Neural cell (in vitro differentiated cells): Measurements from ENCODE around the gene LRIG1.

ENCODE experiments used
- CTCF ChIP-seq: fragments of 450-650 bp; IDR thresholded peaks from 2 replicates; pipeline ENCODE4 v1.5.1; 2014; ENCODE audit warnings: antibody characterized with exemption, mild to moderate bottlenecking, moderate library complexity; ENCODE audit not compliant: poor library complexity, severe bottlenecking
- EP300 ChIP-seq: fragments of 450-650 bp; conservative IDR thresholded peaks from 2 replicates; pipeline ENCODE4 v1.6.1; 2014; ENCODE audit warnings: antibody characterized with exemption, mild to moderate bottlenecking, moderate library complexity; ENCODE audit not compliant: poor library complexity, severe bottlenecking

DNA sequence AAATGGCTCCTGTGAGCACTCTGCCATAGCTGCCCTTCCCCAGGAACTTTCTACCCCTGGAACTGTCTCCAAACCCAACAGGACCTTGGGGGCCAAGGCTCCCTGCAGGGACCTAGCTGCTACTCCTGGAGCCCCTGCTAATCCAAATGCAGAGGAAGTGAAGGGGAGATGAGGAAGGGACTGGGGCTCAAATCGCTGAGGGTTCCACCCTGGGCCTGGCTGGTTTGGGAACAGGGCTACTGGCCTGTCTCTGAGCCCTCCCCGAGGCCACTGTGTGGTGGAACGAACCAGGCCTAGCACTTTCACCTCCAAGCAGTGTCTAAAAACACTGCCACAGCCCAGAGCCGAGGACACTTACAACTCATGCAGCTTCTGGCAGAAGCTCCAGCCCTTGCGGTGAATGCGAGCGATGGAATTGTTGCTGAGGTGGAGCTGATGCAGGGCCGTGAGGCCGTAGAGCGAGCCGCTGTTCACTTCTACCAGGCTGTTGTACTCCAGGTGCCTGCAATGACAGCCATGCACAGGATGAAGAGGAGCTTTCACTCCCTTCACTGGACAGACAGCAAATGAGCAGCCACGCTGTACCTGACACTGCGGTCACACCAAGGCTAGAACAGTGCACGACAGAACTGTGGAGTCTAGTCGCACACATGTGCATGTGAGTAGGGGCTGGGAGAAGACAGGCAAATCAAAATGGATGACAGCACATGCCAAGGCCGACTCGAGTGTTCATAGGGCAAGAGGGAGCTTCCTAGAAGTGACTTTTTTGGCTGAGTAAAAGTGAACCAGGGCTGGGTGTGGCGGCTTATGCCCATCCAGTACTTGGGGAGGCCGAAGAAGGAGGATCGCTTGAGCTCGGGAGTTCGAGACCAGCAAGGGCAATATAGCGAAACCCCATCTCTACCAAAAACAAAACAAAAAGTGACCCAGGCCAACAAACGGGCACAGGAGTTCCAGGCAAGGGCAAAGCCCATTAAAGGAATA lies 90.8 kb downstream of the LRIG1 start:
- TF ChIP-seq CTCF (no peak), EP300 (no peak)
